GM18870 (cell line): ENCODE measurements around the gene CAT.
"Not testable (repeated sequence)": the region's sequence is repeated elsewhere in the genome, so short reads cannot be mapped to it uniquely, and the experiment has no call there.

ENCODE experiments used
- ATAC-seq: cut with Tn5 transposase; IDR thresholded peaks from one replicate; pipeline ENCODE4 v1.9.1; 2021; ENCODE audit warnings: moderate library complexity; ENCODE audit not compliant: unreplicated experiment

Gene CAT

GRCh38 chr11:34424826-34425225, 13.9 kb upstream of the CAT start:
- not testable (repeated sequence) for ATAC-seq

- ATAC-seq = no peak
These were observed 13.4 kb upstream of the CAT start for GRCh38 chr11:34425360-34425759.

GRCh38 chr11:34425867-34426266, 12.9 kb upstream of the CAT start:
- ATAC-seq = no peak

- no peak for ATAC-seq
These were observed 12.0 kb upstream of the CAT start for GRCh38 chr11:34426766-34427185.

- ATAC-seq = no peak
These were observed 11.4 kb upstream of the CAT start for GRCh38 chr11:34427186-34427805.

GRCh38 chr11:34431979-34432378, 6.8 kb upstream of the CAT start:
- ATAC-seq = no peak

GRCh38 chr11:34432822-34433221, 5.9 kb upstream of the CAT start:
- ATAC-seq = no peak

GRCh38 chr11:34433899-34434298, 4.8 kb upstream of the CAT start:
- no peak for ATAC-seq

GRCh38 chr11:34437224-34438125, 1.3 kb upstream of the CAT start:
- ATAC-seq = no peak

- ATAC-seq = no peak
These were observed 970 bp downstream of the CAT start for GRCh38 chr11:34439610-34440198.

GRCh38 chr11:34441814-34442213, 3.1 kb downstream of the CAT start:
- ATAC-seq = no peak

GRCh38 chr11:34443136-34443535, 4.4 kb downstream of the CAT start:
- no peak for ATAC-seq

- ATAC-seq = no peak
These were observed 5.7 kb downstream of the CAT start for GRCh38 chr11:34444428-34444827.

- ATAC-seq = no peak
These were observed 7.2 kb downstream of the CAT start for GRCh38 chr11:34445956-34446355.

- no peak for ATAC-seq
These were observed 7.7 kb downstream of the CAT start for GRCh38 chr11:34446386-34446785.

GRCh38 chr11:34447044-34447443, 8.3 kb downstream of the CAT start:
- ATAC-seq = no peak

- ATAC-seq = no peak
These were observed 9.7 kb downstream of the CAT start for GRCh38 chr11:34448223-34448994.

GRCh38 chr11:34449013-34449412, 10.3 kb downstream of the CAT start:
- ATAC-seq = no peak

- ATAC-seq = no peak
These were observed 12.3 kb downstream of the CAT start for GRCh38 chr11:34451053-34451452.

GRCh38 chr11:34454308-34455032, 15.7 kb downstream of the CAT start:
- no peak for ATAC-seq

- no peak for ATAC-seq
These were observed 18.9 kb downstream of the CAT start for GRCh38 chr11:34457607-34458006.
